GM21360 (cell line): Measurements from ENCODE around the gene RNF20.
"Not testable (repeated sequence)": the region's sequence is repeated elsewhere in the genome, so short reads cannot be mapped to it uniquely, and the experiment has no call there.

Experiments
- ATAC-seq: cut with Tn5 transposase; IDR thresholded peaks from one replicate; pipeline ENCODE4 v1.9.1; 2021; ENCODE audit warnings: mild to moderate bottlenecking, moderate library complexity; ENCODE audit not compliant: unreplicated experiment

RNF20 gene

GRCh38 chr9:101536351-101536750 lies 2.7 kb downstream of the RNF20 start:
- ATAC-seq, result no peak

- no peak for ATAC-seq
These were observed 3.3 kb downstream of the RNF20 start for GRCh38 chr9:101536938-101537337.

- ATAC-seq, result no peak
These were observed 6.4 kb downstream of the RNF20 start for GRCh38 chr9:101540069-101540468.

- ATAC-seq, result no peak
These were observed 9.6 kb downstream of the RNF20 start for GRCh38 chr9:101543098-101543735.

DNA sequence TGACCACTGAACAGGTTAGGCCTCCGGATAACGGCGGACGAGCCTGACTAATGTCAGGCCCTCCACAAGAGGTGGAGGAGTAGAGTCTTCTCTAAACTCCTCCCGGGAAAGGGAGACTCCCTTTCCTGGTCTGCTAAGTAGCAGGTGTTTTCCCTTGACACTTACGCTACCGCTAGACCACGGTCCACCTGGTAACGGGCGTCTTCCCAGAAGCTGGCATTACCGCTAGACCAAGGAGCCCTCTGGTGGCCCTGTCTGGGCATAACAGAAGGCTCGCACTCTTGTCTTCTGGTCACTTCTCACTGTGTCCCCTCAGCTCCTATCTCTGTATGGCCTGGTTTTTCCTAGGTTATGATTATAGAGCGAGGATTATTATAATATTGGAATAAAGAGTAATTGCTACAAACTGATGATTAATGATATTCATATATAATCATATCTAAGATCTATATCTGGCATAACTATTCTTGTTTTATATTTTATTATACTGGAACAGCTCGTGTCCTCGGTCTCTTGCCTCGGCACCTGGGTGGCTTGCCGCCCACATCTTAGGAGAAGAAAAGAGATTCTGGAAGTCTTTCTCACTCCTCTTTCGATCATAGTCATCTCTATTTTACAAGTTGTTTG lies 15.9 kb downstream of the RNF20 start:
- ATAC-seq, result not testable (repeated sequence)

DNA sequence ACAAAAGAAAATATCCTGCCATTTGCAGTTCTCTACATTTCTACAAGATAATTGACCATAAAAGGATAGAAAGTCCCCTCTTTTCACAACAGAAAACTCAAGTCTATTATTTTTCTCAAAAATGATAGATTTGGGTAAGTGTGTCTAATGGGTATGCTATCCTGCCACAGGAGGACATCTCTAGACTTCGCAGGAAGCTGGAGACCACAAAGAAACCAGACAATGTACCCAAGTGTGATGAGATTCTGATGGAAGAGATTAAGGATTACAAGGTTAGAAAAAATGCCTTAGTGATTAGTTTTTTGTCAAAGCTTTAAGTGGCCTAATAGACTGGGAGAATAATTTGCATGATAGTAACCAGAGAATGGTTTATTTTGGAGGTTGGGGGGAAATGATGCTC lies 28.1 kb downstream of the RNF20 start:
- no peak for ATAC-seq

DNA sequence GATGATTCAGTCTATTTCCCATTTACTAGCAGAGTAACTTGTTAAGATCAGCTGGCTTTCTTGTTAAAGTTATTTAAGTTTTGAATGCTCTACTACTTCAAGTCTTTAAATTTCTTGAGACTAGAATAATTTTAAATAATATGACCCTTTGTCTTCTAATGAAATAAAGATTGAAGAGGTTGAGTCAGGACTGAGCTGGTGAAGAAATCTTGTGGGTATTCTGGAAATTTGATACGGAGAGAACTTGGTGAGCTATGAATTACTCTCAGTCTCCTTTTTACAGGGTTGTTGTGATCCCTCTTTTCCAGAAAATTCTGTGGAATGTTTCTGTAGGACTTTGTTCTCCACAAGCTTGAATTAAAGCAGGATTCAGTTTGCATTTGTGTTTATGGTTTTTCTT lies 29.3 kb downstream of the RNF20 start:
- no peak for ATAC-seq

DNA sequence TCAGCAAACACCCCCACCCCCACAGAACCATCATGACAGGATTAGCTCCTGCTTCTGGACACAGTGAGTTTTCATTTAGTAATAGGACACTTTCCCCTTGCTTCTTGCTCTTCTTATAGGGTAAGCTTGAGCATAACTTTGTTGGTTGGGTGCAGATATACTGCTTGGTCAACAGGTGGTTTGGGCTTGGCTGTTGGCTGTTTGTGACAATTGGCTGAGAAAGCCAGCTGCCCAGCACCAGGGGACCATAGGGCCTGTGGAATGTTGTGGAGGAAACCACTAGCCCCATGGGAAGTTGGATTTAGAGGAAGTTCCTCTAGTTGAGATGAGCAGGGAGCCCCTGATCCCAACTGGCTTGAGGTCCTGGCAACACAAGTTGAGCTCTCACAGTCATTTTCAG lies 30.6 kb downstream of the RNF20 start:
- no peak for ATAC-seq

GRCh38 chr9:101566904-101567724 lies 33.5 kb downstream of the RNF20 start:
- ATAC-seq, result peak; percentile 81

DNA sequence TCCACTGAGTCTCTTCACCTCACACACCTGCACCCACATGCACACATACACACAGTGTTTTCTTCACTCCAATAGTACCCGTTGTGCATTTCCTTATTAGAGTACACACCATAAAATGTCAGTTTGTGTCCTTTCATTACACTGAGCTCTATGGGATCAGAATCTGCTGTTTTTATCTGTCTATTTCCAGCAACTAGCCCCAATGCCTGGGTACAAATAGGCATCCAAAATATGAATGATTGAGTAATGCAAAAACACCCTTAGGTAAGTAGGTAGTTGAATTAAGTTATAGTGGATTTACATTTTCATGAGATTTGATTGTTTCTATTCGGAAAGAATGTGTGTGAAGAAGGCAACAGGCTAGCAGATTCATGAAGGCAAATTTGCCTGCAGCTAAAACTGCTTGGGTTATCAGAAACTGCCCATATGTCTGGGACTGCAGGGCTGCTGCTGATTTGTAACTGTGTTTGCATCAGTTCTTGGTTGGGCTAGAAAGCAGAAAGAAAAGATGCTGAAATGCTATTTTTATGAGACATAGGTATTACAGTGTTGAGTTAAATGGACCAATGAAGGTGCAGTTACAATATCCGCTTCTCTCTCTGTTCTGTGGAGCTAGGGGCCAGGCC lies 34.2 kb downstream of the RNF20 start:
- ATAC-seq, result no peak

- no peak for ATAC-seq
These were observed 36.3 kb downstream of the RNF20 start for GRCh38 chr9:101569741-101570501.

- no peak for ATAC-seq
These were observed 37.5 kb downstream of the RNF20 start for GRCh38 chr9:101571114-101571513.

GRCh38 chr9:101572316-101572715 lies 38.7 kb downstream of the RNF20 start:
- no peak for ATAC-seq

- ATAC-seq, result no peak
These were observed 41.2 kb downstream of the RNF20 start for GRCh38 chr9:101574731-101575333.

- peak; percentile 78 for ATAC-seq
These were observed 44.7 kb downstream of the RNF20 start for GRCh38 chr9:101578378-101578777.

GRCh38 chr9:101579711-101580545 lies 46.3 kb downstream of the RNF20 start:
- ATAC-seq, result no peak

GRCh38 chr9:101582553-101582952 lies 48.9 kb downstream of the RNF20 start:
- ATAC-seq, result no peak

DNA sequence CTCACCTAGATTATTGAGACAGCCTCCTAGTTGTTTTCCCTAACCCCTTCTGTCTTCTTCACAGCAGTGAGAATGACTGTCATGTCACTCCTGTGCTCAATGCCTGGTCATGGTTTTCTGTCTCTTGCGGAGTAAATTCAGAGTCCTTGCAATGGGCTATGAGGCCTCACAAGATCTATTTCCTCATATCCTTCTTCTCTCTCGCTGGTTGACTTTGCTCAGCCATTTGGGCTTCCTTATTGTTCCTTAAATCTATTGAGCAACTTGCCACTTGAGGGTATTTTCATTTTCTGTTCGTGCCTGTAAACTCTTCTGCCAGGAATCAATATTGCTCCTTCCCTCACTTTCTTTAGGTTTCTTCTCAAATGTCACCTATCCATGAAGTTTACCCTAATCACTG lies 52.1 kb downstream of the RNF20 start:
- no peak for ATAC-seq

DNA sequence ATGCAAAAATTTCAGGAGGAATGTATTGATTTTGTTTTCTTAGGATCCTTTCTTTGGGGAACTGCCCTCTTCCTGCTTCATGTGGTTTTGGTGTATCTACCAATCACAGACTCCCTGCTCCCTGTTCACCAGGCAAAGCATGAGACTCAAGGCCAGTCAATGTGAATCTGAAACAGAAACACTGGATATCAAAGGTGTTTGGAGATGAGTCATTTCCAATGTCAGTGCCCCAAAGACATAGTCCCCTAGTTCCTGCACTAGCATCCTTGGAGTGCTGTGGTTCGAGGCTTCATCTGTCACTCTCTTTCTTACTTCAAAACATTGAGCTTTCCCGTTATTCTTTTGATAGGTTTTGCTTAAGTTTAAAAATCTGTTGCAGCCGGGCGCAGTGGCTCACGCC lies 53.0 kb downstream of the RNF20 start:
- ATAC-seq, result peak; percentile 97
